Astrocyte (in vitro differentiated cells and primary cell): Measurements from ENCODE around the gene SHTN1. TPM values are rescaled to one million over a fixed set of nuclear protein-coding genes. Genes with fewer than 3 reads are reported as not detected.

ENCODE experiments used
- DNase-seq: peaks from one replicate; pipeline ENCODE4 v3.0.0-alpha.2; 2010; ENCODE audit warnings: low read depth
- FAIRE-seq: peaks from 2 replicates; lab custom pipeline; 2011; peaks lifted over from hg19 to GRCh38; lab: Jason Lieb, UNC
- H2AFZ ChIP-seq: 2 replicates; pipeline ENCODE4 v1.6.0; 2012; ENCODE audit warnings: low read depth, low read length, inconsistent platforms
- H3K27ac ChIP-seq: 2 replicates; pipeline ENCODE4 v1.5.1; 2011; ENCODE audit warnings: low read depth, low read length, inconsistent platforms
- H3K27me3 ChIP-seq: 2 replicates; pipeline ENCODE4 v1.6.0; 2011; ENCODE audit warnings: low read length, inconsistent platforms; ENCODE audit not compliant: insufficient read depth
- H3K36me3 ChIP-seq: 2 replicates; pipeline ENCODE4 v1.5.1; 2011; ENCODE audit warnings: low read length, inconsistent platforms; ENCODE audit not compliant: insufficient read depth
- H3K4me1 ChIP-seq: 2 replicates; pipeline ENCODE4 v1.5.1; 2011; ENCODE audit warnings: low read length, inconsistent platforms; ENCODE audit not compliant: insufficient read depth
- H3K4me2 ChIP-seq: 2 replicates; pipeline ENCODE4 v1.6.0; 2012; ENCODE audit warnings: low read length, inconsistent platforms
- H3K4me3 ChIP-seq: 2 replicates; pipeline ENCODE4 v1.5.1; 2011; ENCODE audit warnings: low read depth, mild to moderate bottlenecking, low read length, inconsistent platforms; ENCODE audit not compliant: insufficient read depth
- H3K79me2 ChIP-seq: 2 replicates; pipeline ENCODE4 v1.6.0; 2012; ENCODE audit warnings: mild to moderate bottlenecking, low read length, inconsistent platforms; ENCODE audit not compliant: insufficient read depth
- H3K9ac ChIP-seq: 2 replicates; pipeline ENCODE4 v1.6.0; 2012; ENCODE audit warnings: mild to moderate bottlenecking, low read length, inconsistent platforms
- H3K9me3 ChIP-seq: 2 replicates; pipeline ENCODE4 v1.5.1; 2012; ENCODE audit warnings: low read depth, mild to moderate bottlenecking, low read length, inconsistent platforms; ENCODE audit not compliant: insufficient read depth
- H4K20me1 ChIP-seq: 2 replicates; pipeline ENCODE4 v1.6.0; 2012; ENCODE audit warnings: low read length, inconsistent platforms; ENCODE audit not compliant: insufficient read depth
- H3K27ac Mint-ChIP-seq: one replicate; pipeline ENCODE4 v1.8.0; 2021; ENCODE audit warnings: mild to moderate bottlenecking, mixed read lengths; ENCODE audit not compliant: unreplicated experiment
- H3K27me3 Mint-ChIP-seq: one replicate; pipeline ENCODE4 v1.8.0; 2021; ENCODE audit warnings: low read depth, mixed read lengths; ENCODE audit not compliant: unreplicated experiment
- H3K36me3 Mint-ChIP-seq: one replicate; pipeline ENCODE4 v1.8.0; 2021; ENCODE audit warnings: low read depth, mixed read lengths; ENCODE audit not compliant: unreplicated experiment
- H3K4me1 Mint-ChIP-seq: one replicate; pipeline ENCODE4 v1.8.0; 2021; ENCODE audit warnings: low read depth, mixed read lengths; ENCODE audit not compliant: unreplicated experiment
- H3K4me3 Mint-ChIP-seq: one replicate; pipeline ENCODE4 v1.8.0; 2021; ENCODE audit warnings: mild to moderate bottlenecking, moderate library complexity, mixed read lengths; ENCODE audit not compliant: unreplicated experiment
- H3K9me3 Mint-ChIP-seq: one replicate; pipeline ENCODE4 v1.8.0; 2021; ENCODE audit warnings: mild to moderate bottlenecking, mixed read lengths; ENCODE audit not compliant: unreplicated experiment
- EZH2 ChIP-seq: IDR thresholded peaks from 2 replicates; pipeline ENCODE4 v1.6.1; 2012; ENCODE audit warnings: mild to moderate bottlenecking, low read length, inconsistent platforms; ENCODE audit not compliant: insufficient read depth
- total RNA-seq: library from RNA; stranded (reverse); gene quantifications from 2 replicates; pipeline ENCODE4 v1.2.1, GENCODE V29; 2021
- TF ChIP-seq, protein P1 (sequence below): IDR thresholded peaks from 2 replicates; pipeline ENCODE4 v1.5.1; 2011; ENCODE audit warnings: low read depth, mild to moderate bottlenecking, inconsistent platforms, low read length, moderate library complexity; ENCODE audit not compliant: insufficient read depth

SHTN1 gene
- total RNA-seq, 1 donor from 2014 or later, result 32.7 TPM

DNA sequence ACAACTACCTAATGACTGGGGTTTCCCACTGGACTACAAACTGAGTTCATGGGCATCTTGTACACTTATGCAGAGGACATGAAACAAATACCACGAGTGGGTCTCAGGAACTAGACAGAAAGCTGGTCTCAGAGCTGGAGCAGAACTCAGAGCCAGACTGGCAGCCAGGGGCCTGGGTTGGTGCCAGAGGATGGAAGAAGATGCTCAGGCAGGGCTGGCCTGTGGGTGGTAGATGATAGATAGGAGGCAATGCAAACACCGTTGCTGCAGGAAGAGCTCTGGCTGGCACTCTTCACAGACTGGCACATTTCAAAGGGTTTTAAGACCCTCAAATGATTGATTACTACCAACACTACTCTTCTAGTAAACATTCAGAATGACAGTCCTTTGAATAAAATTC is 126.9 kb downstream of the SHTN1 start:
- no peak for DNase-seq
- Histone ChIP-seq H3K4me3 (no peak overlapping the region), H3K4me2 (no peak overlapping the region), H4K20me1 (no peaks in the 10 kb centered on the region), H3K4me1 (no peaks in the 10 kb centered on the region), H3K9me3 (no peaks in the 10 kb centered on the region), H3K9ac (no peak overlapping the region), H3K27me3 (no peaks in the 10 kb centered on the region), H3K79me2 (no peaks in the 10 kb centered on the region), H3K36me3 (no peaks in the 10 kb centered on the region), H3K27ac (no peak overlapping the region), H2AFZ (no peak overlapping the region)
- FAIRE-seq, result no peak
- Mint-ChIP-seq H3K27ac (no peak overlapping the region), H3K4me1 (no peaks in the 10 kb centered on the region), H3K4me3 (no peak overlapping the region), H3K9me3 (no peaks in the 10 kb centered on the region), H3K36me3 (no peaks in the 10 kb centered on the region), H3K27me3 (peaks cover 12% of the 10 kb centered on the region)
- TF ChIP-seq EZH2, result no peak
- TF ChIP-seq, protein P1, sequence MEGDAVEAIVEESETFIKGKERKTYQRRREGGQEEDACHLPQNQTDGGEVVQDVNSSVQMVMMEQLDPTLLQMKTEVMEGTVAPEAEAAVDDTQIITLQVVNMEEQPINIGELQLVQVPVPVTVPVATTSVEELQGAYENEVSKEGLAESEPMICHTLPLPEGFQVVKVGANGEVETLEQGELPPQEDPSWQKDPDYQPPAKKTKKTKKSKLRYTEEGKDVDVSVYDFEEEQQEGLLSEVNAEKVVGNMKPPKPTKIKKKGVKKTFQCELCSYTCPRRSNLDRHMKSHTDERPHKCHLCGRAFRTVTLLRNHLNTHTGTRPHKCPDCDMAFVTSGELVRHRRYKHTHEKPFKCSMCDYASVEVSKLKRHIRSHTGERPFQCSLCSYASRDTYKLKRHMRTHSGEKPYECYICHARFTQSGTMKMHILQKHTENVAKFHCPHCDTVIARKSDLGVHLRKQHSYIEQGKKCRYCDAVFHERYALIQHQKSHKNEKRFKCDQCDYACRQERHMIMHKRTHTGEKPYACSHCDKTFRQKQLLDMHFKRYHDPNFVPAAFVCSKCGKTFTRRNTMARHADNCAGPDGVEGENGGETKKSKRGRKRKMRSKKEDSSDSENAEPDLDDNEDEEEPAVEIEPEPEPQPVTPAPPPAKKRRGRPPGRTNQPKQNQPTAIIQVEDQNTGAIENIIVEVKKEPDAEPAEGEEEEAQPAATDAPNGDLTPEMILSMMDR, result no peak

DNA sequence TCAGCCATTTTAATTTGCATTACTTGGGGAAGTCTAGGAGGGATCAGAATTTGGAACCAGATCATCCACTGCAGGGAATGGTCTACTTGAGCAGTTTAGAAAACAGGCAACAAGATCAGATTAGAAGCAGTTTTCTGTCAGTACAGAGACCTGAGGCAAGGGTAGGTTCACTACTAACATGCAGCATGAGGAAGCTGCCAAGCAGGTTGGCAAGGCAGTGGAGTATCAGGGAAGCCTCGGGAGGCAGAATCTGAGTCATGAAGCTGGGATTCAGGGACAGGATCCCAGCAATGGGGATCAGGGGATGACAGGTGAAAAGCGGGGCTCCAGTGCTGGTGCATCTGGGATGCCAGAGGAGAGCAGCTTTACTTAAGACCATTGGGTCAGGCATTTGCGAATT is 127.6 kb downstream of the SHTN1 start:
- Mint-ChIP-seq H3K4me3 (no peak overlapping the region), H3K27ac (no peak overlapping the region), H3K36me3 (no peaks in the 10 kb centered on the region), H3K27me3 (peaks cover 12% of the 10 kb centered on the region), H3K4me1 (no peaks in the 10 kb centered on the region), H3K9me3 (peaks cover 2% of the 10 kb centered on the region)
- Histone ChIP-seq H3K79me2 (no peaks in the 10 kb centered on the region), H3K4me3 (no peak overlapping the region), H3K36me3 (no peaks in the 10 kb centered on the region), H4K20me1 (no peaks in the 10 kb centered on the region), H3K27me3 (no peaks in the 10 kb centered on the region), H3K4me2 (no peak overlapping the region), H3K9ac (no peak overlapping the region), H3K4me1 (no peaks in the 10 kb centered on the region), H3K9me3 (no peaks in the 10 kb centered on the region), H2AFZ (no peak overlapping the region), H3K27ac (no peak overlapping the region)
- no peak for DNase-seq
- no peak for TF ChIP-seq EZH2
- TF ChIP-seq, protein P1, result no peak
- FAIRE-seq, result no peak

DNA sequence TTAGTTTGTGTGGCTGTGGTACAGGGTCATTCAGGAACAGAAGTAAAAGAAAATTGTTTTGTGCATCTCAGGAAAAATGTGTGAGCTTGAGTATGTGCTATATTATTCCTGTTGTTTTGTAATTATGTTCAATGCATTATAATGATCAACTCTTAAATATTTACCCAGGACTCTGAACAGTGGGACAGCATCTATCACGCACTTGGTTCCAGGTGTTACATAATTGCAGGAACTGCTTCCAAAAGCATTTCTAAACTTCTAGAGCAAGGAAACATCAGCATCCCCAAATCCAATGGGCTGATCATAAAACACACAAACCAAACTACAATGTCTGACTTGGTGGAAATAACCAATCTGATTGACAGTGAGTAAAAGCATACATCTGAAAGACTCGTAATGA is 129.1 kb downstream of the SHTN1 start:
- Mint-ChIP-seq H3K27me3 (peaks cover 12% of the 10 kb centered on the region), H3K36me3 (no peaks in the 10 kb centered on the region), H3K27ac (no peak overlapping the region), H3K4me3 (no peak overlapping the region), H3K9me3 (peaks cover 3% of the 10 kb centered on the region), H3K4me1 (no peaks in the 10 kb centered on the region)
- Histone ChIP-seq H4K20me1 (no peaks in the 10 kb centered on the region), H3K79me2 (no peaks in the 10 kb centered on the region), H3K27me3 (no peaks in the 10 kb centered on the region), H3K9me3 (no peaks in the 10 kb centered on the region), H3K4me2 (no peak overlapping the region), H3K4me3 (no peak overlapping the region), H3K4me1 (no peaks in the 10 kb centered on the region), H3K27ac (no peak overlapping the region), H3K36me3 (no peaks in the 10 kb centered on the region), H2AFZ (no peak overlapping the region), H3K9ac (no peak overlapping the region)
- FAIRE-seq (no peak), DNase-seq (no peak)
- no peak for TF ChIP-seq EZH2
- TF ChIP-seq, protein P1, result no peak
